ENCODE measurements around the gene GZMH.
"Not testable (repeated sequence)": the region's sequence is repeated elsewhere in the genome, so short reads cannot be mapped to it uniquely, and the experiment has no call there.

Gene GZMH

DNA sequence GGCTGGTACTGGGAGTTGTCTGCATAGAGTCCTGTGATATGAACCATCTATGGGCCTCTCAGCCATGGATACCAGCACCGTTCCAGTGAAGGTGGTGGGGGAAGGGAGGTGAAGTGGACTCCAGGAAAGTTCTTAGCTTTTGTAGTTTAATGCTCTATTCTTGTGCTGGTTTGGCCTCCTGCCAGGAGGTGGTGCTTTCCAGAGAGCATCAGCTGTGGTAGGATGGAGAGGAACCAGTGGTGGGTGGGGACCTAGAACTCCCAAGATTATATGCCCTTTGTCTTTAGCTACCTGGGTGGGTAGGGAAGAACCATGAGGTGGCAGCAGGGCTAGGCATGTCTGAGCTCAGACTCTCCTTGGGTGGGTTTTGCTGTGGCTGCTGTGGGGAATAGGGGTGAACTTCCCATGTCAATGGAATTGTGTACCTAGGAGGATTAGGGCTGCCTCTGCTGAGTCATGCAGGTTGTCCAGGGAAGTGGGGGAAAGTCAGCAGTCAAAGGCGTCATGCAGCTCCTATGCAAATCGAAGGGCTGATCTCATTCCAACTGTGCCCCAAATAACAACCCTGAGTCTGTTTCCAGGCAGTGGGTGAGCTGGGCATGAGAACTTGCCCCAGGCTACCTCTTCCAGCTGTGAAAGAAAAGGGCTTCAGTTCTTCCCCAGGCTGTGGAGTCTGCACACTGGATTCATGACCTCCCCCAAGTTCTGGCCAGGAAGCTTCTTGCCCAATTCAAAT lies 14.2 kb downstream of the GZMH start:
- no peak for DNase-seq

DNA sequence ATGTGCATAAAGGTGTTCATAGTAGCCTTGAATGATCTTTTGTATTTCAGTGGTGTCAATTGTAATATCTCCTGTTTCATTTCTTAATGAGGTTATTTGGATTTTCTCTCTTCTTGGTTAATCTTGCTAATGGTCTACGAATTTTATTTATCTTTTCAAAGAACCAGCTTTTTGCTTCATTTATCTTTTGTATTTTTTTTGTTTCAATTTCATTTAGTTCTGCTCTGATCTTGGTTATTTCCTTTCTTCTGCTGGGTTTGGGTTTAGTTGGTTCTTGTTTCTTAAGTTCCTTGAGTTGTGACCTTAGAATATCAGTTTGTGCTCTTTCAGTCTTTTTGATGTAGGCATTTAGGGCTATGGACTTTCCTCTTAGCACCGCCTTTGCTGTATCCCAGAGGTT lies 18.5 kb downstream of the GZMH start:
- not testable (repeated sequence) for DNase-seq

DNA sequence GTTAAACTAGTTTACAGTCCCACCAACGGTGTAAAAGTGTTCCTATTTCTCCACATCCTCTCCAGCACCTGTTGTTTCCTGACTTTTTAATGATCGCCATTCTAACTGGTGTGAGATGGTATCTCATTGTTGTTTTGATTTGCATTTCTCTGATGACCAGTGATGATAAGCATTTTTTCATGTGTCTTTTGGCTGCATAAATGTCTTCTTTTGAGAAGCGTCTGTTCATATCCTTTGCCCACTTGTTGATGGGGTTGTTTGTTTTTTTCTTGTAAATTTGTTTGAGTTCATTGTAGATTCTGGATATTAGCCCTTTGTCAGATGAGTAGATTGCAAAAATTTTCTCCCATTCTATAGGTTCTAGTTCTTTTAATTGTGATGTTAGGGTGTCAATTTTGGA lies 25.1 kb downstream of the GZMH start:
- DNase-seq, result not testable (repeated sequence)

- no peak for DNase-seq
These were observed 30.9 kb downstream of the GZMH start for GRCh38 chr14:24578558-24578957.

- no peak for DNase-seq
These were observed 32.7 kb downstream of the GZMH start for GRCh38 chr14:24576771-24577170.

DNA sequence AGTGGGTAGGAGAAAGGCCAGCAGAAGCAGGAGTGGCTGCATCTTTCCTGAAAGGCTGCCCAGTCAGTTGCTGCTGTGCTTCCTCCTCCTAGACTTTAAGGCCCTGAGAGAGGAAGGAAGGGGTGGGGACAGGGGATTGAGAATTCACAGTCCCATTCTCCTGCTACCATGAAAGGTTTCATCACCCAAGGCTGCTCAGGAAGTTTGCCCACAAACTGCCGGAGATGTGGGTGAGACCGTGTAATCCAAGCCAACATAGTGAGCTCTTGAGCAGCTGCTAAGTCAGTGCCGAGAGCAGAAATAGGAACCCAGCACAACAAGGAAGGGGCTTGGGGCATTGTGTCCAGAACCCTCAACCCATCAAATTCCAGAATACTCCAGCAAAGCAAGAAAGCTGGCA lies 33.3 kb downstream of the GZMH start, which contains the start of gene CTSG:
Gene CTSG (minus strand): TSS at position 69 of the 400 bp plus-strand sequence. CDS start 27 bp downstream, at position 42.
- DNase-seq, result no peak

DNA sequence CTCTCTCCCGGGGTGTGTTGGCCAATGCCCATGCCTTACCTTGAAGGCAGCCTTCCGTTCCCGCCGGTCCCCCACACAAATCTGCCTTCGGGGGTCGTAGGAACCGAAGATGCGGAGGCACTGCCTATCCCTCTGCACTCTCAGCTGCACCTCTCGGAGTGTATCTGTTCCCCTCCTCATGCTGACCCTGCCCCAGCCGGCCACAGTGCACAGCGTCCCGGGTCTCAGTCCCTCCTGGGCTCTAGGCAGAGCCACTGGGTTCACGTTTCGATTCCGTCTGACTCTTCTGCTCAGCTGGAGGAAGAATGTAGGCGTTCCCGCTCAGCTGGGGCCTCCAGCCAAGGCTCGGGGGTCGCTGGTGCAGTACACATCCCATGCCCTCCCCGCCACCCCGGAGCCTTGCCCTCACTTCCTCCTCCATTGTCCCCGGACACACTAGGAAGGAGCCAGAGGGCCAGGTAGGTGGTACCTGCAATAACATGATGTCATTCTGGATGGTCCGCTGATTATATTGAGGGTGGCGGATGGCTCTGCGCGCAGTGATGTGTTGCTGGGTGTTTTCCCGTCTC lies 35.2 kb downstream of the GZMH start:
- no peak for DNase-seq

GRCh38 chr14:24566318-24566717 lies 43.2 kb downstream of the GZMH start:
- no peak for DNase-seq

DNA sequence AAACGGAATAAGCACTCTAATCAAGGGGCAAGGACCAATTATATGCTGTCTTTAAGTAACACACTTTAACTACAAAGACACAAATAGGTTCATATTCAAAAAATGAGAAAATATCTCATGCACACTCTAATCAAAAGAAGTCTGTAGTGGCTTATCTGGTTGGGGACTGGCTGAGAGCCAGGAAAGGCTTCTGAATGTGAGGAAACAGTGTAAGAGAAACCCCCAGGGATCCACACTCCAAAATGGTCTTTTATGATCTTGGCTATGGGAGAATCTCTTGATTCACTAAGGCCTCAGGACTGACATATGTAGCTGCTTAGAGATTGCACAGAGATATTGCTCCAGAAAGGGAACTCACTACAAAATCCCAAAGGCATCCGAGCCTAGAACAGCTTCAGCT lies 43.7 kb downstream of the GZMH start:
- DNase-seq, result no peak

- DNase-seq, result no peak
These were observed 46.0 kb downstream of the GZMH start for GRCh38 chr14:24563505-24563904.

DNA sequence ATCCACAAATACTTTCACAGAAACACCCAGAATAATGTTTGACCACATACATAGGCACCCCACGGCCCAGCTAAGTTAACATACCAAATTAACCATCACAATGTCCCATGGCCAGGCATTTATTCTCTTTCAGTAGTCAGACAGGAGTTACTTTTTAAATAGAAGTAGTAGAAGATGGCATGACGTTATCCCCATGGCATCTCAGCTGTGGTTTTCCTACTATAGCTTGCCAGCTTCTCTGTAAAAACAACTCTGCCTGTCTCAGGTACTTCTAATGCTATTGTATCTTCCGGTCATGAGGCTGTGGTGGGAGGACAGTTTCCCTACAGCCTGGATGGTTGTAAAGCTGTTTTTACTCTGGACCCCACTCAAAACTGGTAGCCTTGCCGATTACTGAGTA lies 52.7 kb downstream of the GZMH start:
- DNase-seq, result no peak

Data from amniotic stem cell (primary cell).